GM15510 (cell line): ENCODE measurements around the gene DPF1.

Experiments
- POLR2A ChIP-seq: IDR thresholded peaks from 3 replicates; pipeline ENCODE4 v1.6.1; 2011; ENCODE audit warnings: borderline replicate concordance; ENCODE audit not compliant: insufficient read length; ENCODE audit errors: extremely low read depth

The DPF1 gene

DNA sequence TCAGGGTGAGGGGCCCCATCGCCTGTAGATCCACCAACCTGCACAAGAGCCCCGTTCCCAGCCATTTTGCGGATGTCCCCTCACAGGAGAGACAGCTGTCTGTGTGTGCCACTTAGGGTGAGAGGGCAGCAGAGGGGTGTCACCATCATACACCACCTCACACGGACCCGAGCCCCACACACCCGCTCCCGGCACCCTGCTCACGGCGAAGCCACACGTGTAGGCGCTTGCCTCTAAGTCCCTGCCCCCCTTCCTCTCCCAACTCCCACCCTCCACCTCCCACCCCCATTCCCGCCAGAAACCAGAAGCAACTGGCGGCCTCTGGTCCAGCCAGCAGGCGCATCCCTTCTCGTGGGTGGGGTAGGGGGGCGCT, 4.0 kb upstream of the DPF1 start:
- TF ChIP-seq POLR2A = no peak

DNA sequence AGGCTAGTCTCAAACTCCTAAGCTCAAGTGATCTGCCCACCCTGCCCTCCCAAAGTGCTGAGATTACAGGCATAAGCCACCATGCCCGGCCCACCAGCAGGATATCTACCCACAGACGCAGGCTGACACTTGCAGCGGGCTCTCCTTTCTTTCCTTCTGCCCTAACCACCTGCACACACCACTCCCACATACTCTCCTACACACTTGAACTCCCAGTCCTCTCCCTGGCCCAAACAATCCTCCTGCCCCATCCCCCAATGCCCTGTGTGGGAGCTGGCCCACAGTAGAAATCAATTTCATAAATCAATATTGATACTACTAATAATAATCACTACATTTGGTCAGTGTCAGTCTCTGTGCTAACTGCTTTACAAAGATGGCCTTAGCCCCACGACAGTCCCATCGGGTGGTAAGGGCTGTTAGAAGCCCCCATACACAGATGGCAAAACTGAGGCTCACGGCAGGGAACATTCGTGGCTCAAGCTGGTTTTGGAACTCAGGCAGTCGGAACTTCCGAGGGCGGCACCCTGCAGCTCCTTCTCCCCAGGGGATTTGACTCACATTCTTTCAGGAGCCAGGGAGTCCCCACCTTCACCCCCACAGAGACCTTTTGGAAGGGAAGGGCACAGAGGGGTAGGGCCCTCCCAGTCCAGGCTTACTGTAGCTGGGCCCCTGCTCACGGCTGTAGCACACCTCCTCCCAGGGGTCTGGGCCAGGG, 3.4 kb upstream of the DPF1 start:
- TF ChIP-seq POLR2A = no peak

DNA sequence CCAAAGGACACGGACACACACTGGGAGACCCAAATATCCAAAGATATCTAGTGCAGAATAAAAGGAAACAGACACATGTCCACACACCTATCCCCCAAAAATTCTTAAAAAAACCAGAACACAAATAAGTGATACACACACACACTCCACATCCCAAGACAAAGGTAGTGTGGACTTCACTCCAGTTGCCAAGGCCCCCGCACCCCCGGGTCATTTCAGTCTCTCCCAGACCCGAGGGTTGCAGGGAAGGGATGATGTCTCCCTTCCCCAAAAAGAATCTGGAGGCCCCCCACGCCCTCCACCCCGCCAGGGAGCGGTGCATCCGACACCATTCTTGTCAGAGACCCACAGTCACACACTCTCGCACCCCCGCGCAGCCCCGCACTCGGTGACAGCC, 407 bp downstream of the DPF1 start:
- no peak for TF ChIP-seq POLR2A

DNA sequence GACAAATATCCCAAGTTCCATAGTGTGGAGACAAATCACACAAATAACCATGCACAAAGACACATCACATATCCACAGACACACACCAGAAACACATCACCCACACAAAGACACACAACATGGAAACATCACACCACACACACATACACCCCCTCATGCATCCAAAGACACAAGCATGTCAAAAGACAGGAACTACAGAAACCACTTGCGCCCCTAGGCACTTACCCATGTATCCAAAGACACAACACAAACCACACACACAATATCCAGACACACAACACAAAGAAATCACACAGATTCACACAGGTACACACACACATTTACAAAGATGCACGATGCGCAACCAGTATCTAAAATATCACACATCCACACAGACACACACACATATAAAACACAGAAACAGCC, 901 bp downstream of the DPF1 start:
- TF ChIP-seq POLR2A = no peak

DNA sequence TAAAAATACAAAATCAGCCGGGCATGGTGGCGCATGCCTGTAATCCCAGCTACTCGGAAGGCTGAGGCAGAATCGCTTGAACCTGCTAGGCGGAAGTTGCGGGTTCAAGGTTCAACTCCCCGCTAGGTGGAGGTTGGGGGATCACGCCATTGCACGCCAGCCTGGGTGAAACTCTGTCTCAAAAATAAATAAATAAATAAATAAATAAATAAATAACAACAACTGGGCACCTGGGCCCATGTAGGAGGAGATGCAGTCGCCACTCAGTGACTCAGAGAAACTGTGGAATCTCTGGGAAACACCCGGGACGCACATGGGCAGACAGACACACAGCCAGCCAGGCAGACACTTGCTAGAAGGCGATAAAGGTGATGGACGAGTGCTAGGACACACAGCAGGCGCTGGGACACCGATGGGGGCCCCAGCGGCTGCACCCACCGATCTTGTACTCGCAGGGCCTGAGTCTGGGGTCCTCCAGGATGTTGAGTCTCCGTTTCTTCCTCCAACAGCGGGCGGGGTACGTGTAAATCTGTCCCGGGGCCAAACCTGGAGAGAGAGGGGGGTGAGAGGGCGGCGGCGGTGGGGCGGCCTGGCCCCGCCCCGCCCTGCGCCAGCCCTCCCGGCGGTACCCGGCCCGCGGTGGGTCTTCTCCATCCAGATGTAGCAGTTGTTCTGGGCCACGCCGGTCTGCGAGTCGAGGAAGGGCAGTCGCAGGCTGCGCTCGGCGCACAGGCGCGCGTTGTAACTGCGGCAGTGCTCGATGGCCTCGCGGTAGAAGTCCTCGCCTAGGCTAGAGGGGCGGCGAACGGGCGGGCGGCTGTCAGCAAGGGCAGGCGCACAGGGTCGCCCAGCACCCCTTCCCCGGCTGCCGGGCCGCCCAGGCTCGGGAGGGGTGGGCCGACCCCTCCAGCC, 1.8 kb downstream of the DPF1 start:
- TF ChIP-seq POLR2A = no peak

DNA sequence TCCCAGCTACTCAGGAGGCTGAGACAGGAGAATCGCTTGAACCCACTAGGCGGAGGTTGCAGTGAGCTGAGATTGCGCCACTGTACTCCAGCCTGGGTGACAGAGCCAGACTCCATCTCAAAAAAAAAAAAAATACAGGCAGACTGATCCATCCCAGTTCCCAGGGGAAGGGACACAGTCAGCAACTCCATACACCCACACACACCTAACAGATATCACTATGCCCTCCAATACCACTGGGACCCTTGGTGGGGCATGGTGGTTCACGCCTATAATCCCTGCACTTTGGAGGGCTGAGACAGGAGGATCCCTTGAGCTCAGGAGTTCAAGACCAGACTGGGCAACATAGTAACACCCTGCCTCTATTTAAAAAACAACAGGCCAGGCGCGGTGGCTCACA, 2.6 kb downstream of the DPF1 start:
- no peak for TF ChIP-seq POLR2A

DNA sequence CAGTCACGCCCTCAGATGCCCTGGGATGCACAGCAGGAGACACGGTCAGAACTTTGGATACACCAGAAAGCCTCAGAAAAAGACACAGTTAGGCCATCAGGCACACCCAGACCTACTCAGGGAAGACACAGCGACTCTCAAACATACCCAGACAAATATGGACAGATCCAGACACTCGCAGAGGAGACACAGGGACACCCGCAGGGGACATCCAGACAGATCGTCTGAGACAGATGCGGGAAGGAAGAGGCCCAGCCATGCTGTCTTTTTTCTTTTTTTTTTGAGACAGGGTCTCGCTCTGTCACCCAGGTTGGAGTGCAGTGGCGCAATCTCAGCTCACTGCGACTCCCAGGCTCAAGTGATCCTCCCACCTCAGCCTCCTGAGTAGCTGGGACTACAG, 4.8 kb downstream of the DPF1 start:
- TF ChIP-seq POLR2A = no peak

DNA sequence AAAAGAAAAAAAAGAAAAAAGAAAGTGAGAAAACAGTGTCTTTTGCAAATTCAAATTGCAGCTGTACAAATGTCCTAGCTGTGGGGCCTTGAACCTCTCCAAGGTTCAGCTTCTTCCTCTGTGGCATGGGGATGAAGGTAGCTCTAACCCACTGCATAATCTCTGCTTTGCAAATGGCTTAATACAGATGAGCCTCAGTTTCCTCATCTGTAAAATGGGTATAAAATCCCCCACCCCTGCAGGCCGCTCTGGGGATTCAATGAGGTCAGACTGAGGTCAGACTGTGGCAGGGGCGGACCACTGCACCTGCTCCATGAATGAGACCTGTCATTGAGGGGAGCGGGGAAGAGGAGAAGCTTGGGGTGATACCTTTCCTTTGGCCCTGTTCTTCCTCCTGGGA, 5.8 kb downstream of the DPF1 start:
- no peak for TF ChIP-seq POLR2A

DNA sequence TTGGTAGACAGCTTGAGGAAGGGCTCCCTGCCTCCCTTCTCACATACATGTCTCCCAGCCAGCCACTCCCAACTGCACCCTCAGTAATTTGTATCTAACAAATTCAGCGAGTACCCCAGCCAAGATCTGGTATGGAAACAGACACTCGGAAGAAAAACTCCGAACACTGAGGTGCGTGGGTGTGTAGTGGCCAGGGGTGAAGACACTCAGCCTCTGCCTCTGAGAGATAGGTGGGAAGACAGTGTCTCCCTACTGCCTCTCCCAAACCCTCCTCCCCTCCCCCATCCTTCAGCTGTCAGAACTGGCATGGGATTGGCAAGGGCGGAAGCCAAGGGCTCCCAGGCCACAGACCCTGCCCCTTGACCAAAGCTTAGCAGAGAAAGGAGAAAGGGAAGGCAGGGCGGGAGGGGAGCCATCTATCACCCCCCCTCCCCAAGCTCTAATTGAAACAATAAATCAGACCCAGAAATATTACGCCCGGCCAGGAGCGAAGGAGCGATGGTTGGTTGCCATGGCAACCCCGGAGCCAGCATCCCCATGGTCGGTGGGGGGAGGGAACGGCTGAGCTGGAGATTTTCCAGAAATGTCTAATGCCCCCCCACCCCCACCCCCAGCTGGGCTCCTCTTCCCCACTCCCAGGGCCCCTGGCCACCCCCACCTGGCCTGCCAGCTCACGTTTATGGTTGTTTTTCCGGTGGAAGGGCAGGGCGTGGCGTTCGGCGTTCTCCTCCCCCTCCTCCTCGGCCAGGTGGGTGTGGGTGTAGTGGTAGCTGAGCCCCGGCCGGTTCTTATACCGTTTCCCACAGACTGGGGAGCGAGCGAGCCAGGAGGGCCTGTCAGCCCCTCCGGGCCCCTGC, 7.0 kb downstream of the DPF1 start:
- no peak for TF ChIP-seq POLR2A

DNA sequence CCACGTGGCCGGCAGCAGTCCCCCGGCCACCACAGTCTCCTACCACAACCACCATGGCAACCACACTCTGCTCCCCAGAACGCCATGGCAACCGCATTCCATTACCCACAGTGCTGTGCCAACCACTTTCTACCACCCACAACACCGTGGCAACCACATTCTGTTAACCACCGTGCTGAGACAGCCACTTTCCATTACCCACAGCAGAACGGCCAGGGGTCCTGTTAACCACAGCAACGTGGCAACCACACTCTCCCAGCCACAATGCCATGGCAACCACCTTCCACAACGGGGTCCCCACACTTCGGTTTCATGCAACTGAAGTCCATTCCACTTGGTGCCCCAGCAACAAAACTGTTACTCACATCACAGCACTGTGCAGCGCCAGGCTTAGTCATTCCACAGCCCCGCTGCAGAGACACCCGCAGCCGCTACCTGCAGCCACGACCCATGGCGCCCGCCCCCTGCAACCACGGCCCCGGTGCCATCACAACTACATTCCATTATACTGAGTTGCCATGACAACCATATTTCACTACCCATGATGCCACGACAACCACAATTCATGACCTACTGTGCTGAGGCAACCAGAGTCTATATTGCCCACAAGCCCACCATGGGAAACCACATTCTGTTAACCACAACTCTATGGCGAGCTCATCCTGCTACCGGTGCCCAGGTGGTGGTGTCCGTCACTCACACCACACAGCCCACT, 10.0 kb downstream of the DPF1 start:
- no peak for TF ChIP-seq POLR2A

DNA sequence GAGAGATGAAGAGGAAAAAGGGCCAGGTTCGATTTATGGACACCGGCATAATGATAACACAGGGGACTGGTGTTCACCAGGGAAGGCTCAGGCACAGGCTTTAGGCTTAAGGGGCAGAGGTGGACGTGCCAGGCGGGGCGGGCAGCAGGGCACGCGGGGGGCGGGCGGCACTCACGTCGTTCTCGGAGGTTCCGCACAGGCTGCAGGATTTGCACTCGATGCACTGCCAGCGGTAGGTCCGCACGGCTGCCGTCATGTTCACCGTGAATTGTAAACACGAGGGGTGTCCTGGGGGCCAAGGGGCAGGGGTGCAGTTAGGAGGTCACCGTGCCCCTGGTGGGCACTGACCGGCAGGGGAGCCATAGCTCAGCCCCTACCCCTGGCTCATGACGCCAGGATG, 10.6 kb downstream of the DPF1 start:
- TF ChIP-seq POLR2A = no peak

DNA sequence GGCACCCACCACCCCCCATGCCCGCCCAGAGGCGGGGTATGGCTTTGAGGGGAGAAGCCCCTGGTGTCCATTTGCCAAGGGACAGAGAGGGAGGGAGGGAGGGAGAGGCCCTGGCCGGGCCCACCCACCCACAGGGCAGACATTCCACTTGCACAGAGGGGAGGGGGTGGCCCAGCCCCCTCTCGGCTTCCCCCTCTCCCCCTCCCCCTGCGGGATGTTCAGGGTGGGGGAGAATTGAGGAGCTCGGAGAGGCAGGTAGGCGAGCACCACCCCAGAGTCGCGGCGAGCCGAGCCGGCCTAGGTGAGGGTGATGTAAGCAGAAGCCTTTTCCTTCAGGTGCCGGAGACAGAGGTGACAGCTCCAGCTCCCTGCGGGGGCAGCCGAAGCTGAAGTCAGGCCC, 12.3 kb downstream of the DPF1 start:
- TF ChIP-seq POLR2A = no peak

DNA sequence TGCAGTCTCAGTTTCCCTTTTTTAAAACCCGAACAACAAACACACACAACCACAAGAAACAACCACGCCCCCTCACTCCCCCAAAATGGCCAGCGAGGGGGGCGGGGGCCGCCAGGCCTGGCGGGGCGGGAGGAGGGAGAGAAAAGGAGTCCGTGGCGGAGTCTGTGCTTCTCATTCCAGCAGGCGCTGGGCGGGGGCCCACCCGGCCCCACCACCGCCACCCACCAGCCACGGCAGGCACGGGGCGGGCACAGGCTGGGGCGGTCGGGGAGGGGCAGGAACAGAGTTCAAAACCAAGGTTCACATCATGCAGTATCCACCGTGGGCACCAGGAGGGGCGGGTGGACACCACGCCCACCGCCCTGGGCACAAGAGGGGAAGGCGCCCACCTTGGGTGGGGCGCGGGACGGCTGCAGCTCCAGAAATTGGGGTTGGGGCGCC, 12.9 kb downstream of the DPF1 start:
- no peak for TF ChIP-seq POLR2A

DNA sequence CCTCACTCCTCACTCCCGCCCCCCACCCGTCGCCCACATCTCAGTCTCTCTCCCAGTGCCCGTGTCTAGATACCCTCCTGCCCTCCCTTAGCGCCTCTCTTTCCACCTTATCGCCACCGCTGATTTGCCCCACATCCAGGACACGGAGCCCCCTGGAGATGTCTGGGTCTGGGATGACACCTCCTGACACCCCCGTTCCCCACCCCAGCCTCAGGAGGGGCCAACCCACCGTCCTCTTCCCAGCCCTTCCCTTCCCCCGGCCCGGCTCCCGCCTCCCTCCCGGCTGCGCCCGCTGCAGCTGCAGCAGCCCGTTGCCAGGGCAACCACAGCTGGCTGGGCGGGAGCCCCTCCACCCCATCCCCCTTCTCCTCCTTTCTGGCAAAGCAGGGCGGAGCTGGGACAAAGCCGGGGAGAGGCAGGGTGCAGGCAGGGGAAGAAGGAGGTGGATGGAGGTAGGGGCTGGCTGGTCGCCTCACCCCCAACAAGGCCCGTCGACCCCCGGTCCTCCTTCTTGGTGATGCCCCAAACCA, 13.5 kb downstream of the DPF1 start:
- no peak for TF ChIP-seq POLR2A

DNA sequence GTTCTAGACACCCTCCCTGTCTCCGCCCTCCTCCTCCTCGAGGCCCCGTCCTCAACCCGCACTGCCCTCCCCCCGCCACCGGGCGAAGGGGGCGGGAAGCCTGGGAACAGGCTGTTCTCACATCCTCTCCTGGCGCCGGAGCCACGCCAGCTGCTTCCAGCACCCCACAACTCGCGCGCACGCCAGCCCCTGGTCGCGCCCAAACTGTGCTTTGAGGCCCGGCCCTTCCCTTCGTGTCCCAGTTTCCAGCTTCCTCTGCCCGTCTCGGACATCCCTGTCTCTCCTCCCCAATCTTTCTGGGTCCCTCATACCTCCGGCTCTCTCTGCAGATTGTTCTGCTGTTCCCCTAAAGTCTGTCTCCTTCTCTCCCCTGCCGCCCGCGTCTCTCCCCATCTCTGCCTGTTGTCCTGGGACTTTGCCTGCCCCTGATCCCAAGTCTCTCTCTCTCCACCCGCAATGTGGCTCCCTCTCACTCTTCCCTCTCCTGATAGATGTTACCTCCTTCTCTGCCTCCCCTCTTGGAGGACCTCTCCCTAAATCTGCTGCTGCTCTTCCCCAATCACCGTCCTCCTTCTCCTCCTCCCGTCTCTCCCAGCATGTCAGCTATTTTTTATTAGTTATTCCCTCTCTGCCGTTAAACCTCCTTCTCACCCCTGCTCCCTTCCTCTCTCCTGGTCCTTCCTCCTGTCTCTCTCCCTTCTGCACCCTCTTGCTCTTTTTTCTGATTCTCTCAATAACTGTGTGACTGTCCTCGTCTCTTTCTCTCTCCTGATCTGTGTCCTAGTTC, 14.2 kb downstream of the DPF1 start:
- TF ChIP-seq POLR2A = no peak
